HG02763 (cell line): ENCODE results near the gene ZNF776.
A peak's percentile ranks its signal among the peaks of the same experiment; 100 is the strongest.
"Not testable (repeated sequence)": the region's sequence is repeated elsewhere in the genome, so short reads cannot be mapped to it uniquely, and the experiment has no call there.

Source experiments
- ATAC-seq: cut with Tn5 transposase; IDR thresholded peaks from one replicate; pipeline ENCODE4 v1.9.1; 2021; ENCODE audit warnings: mild to moderate bottlenecking, moderate library complexity; ENCODE audit not compliant: unreplicated experiment

Gene ZNF776

DNA sequence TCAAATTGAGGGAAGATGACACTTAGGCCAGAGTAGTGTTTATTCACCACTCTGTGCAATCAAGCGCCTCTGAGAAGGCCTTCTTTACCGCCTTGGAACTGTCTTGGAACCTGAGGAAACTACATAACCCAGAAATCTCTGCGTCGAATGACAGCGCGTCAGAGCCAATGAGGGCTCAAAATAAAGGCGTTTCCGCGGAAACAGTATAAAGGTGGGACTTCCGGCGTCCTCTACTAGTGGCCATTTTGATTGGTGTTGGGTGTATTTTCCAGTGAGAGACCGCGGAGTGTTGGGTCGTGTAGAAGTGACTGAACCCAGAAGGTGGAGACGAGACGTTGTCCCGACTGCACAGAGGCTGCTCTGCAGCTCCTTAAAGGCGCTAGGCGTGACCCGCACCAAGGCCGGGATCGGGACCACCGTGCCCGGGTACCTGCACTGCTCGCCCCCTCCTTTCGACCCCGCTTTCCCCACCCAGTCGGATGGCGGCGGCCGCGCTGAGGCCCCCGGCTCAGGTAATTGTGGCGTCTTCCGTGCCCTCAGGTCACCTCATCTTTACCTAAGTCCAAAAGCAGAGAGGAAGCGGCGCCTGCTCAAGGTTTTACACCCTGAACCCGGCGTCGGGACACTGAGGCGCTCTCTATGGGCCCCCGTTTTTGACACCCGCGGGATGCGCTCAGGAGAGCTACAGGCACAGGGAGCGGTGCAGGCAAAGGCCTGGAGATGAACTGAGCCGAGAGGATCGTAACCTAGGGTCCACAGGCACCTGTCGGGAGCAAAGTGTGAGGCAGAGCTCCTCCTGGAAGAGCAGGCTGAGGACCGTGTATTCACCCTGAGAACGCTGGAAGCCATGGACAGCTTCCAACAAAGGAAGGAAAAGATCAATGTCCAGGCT is at the start of gene ZNF776:
ZNF776 (plus strand) TSS at position 236 of the 892 bp plus-strand sequence; CDS start at position 480, 244 bp downstream.
- peak; percentile 94 for ATAC-seq

DNA sequence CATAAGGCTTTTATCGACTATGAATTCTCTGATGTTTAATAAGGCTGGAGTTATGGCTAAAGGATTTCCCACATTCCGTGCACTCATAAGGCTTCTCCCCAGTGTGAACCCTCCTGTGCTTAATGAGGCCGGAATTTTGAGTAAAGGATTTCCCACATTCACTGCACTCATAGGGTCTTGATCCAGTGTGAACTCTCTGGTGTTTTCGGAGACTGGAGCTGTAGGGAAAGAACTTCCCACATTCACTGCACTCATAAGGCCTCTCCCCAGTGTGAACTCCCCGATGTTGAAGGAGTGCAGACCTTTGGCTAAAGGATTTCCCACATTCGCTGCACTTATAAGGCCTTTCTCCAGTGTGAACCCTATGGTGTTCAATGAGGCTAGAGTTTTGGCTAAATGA is 45.0 kb upstream of the ZNF776 start:
- ATAC-seq: no peak

DNA sequence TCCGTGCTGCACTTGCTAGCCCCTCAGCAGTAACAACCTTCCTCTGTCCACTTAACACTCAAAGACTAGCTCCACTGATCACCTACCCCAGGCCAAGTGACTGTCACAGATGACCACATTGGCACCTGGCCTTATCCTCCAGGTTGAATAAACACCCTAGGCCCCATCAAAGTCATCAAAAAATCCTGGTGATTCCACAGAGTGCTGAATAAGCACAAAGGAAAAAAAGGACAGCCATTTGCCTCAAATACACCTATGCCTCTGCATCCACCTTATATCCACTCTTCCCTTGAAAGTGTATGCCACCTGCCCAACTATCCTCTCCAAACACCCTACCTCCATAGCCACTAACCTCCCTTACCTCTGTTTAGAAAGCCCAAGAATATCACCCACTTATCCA is 40.3 kb upstream of the ZNF776 start:
- no peak for ATAC-seq

DNA sequence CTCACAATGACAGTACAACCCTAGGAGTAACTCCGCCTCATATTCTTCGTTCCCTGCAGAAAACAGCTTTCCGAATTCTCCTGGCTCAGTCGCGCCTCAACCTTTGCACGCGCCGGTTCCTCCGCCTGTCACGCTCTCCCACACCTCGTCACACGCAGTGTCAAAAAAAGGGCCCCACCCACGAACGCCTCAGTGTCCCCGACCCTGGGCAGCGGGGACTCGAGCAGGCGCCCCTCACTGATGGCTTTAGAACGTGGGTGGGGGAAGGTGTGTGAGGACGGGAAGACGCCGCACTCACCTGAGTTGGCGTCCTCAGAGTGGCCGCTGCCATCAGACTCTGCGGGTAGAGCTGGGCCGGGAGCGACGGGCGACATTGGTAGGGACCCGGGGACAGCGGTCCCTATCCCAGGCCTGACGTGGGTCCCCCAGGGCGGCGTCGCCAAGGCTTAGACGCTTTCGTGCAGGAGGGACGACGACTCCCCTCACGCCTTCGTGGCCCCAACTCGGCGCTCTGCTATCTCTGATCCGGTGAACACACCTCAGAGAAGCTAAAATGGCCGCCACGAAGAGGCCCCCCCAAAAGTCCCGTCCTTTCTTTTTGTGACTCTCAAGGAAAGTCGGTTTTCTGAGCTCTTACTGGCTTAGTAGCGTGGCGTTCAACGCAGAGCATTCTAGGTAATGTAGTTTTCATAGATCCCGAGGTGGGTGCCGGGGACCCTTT is 37.8 kb upstream of the ZNF776 start, which contains the start of gene ZNF154:
ZNF154 (minus strand) TSS at position 564 of the 721 bp plus-strand sequence; CDS start at position 331, 233 bp downstream.
- no peak for ATAC-seq

DNA sequence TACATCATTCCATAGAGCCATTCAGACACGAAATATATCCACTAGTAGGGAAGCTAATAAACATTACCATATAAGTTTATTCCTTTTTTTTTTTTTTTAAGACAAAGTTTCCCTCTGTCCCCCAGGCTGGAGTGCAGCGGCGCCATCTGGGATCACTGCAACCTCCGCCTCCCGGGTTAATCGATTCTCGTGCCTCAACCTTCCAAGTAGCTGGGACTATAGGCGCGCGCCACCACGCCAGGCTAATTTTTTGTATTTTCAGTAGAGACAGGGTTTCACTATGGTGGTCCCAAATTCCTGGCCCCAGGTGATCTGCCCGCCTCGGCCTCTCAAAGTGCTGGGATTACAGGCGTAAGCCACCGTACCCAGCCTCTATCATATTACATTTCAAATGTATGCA is 37.0 kb upstream of the ZNF776 start:
- no peak for ATAC-seq

DNA sequence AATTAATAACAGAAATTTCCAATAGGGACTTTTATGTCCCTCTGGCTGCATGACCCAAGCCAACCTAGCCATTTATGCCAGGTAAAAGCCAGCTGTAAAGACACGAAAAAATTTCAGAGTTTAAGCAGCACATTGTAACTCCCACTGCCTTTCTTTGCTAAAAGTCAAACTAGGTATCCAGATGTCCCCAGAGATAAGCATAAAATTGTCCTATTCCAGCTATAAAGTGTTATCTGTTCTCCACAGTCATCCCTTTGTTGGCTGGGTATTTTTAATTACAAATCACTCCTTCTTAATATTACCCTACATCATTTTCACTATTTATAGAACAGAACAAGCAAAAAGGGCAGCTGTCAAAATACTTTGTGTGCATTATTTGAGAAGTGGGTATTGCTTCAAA is 34.4 kb upstream of the ZNF776 start:
- no peak for ATAC-seq

DNA sequence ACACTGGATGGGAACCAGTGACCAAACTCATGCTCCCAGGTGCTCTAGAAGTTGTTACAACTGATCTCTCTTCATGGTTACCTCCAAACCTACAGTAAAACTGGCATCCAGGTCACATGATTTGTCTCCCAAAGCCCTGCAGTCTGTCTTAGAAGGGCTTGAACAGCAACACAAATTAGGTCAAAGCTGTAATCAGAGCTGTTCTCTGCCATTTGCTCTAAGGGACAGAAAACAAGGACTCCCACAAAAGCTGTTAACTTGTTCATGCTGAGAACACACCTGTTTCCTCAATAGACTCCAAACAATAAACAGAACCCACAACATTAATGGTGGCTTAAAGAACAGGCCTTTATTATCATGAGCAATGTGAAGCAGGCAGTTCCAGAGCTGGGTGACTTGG is 27.2 kb upstream of the ZNF776 start:
- ATAC-seq: no peak

DNA sequence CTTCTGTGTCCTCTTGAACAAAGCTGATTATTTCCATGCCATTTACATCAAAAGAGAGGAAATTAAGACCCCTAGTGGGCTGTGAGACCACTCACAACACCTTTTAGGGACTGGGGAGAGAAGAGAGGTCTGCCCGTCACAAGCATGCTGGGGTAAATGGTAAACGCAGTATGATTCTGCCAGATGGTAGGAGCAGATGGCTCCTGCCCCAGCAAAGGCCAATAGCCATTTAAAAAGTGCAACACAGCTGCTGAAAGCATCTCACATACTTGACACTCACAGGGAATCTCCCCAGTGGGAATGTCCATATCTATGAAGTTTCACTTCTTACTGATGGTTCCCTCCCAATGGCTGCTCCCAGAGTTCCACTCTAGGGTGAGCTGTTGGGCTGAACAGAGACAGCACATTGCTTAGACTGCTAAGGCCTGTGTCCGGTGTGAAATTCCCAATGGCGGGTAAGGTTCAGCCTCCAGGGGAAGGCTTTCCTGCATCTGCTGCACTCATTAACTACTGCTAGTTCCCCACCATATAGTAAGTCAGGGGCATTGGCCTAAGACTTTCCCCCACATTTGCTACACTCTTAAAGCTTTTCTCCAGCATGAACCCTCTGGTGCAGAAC is 26.6 kb upstream of the ZNF776 start:
- no peak for ATAC-seq

DNA sequence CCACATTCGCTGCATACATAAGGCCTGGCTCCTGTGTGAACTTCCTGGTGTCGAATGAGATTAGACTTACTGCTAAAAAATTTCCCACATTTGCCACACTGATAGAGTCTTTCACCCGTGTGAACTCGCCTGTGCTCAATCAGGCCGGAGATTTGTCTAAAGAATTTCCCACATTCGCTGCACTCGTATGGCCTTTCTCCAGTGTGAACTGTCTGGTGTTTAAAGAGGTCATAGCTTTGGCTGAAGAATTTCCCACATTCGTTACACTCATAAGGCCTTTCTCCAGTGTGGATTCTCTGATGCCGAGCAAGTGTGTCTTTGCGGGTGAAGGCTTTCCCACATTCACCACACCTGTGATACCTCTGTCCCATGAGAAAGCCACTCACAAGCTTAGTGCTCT is 25.7 kb upstream of the ZNF776 start:
- no peak for ATAC-seq

DNA sequence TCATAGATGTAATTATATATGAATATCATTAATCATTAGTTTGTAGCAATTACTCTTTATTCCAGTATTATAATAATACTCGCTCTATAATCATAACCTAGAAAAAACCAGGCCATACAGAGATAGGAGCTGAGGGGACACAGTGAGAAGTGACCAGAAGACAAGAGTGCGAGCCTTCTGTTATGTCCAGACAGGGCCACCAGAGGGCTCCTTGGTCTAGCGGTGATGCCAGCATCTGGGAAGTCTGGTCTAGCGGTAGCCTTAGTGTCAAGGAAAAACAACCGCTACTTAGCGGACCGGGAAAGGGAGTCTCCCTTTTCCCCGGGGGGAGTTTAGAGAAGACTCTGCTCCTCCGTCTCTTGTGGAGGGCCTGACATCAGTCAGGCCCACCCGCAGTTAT is 8.3 kb upstream of the ZNF776 start:
- not testable (repeated sequence) for ATAC-seq

DNA sequence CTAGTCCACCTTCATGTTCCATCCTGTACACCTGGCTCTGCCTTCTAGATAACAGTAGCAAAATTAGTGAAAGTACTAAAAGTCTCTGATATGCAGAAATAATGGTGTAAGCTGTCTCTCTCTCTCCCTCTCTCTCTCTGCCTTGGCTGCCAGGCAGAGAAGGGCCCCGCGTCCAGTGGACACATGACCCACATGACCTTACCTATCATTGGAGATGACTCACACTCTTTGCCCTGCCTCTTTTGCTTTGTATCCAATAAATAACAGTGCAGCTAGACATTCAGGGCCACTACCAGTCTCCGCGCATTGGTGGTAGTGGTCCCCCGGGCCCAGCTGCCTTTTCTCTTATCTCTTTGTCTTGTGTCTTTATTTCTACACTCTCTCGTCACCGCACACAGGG is 7.8 kb upstream of the ZNF776 start:
- ATAC-seq: not testable (repeated sequence)

DNA sequence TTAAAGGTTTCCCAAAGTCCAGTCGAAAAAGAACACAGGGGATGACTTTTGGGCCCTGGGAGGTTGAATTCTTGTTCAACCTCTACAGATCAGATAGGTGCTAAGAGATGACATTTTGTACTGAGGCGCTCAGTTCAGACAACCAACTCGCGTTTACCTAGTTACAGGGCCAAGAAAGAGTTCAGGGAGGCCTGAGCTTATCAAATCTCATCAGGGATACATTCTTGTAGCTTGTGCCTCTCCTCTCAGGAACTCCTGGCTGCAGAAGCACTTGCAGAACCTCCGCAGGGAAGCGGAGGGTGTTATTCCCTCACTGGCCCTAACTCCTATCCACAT is 825 bp downstream of the ZNF776 start:
- ATAC-seq: no peak

DNA sequence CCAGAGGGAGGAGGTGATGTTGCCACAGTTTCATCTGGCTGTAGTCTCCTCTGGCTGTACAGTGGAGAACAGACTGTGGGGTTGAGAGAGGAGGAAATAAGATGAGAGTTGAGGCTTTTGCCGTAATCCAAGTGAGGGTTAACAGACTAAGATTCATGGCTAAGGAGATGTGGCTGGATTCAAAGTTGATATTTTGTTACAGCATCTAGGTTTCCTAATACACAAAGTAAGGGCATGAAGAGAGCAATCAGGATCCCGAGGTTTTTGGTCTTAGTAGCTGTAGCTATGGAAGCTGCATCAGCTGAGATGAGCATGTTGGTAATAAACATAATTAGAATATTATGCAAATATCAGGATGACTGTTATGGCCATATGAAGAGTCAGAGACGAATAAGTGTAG is 1.4 kb downstream of the ZNF776 start:
- no peak for ATAC-seq

DNA sequence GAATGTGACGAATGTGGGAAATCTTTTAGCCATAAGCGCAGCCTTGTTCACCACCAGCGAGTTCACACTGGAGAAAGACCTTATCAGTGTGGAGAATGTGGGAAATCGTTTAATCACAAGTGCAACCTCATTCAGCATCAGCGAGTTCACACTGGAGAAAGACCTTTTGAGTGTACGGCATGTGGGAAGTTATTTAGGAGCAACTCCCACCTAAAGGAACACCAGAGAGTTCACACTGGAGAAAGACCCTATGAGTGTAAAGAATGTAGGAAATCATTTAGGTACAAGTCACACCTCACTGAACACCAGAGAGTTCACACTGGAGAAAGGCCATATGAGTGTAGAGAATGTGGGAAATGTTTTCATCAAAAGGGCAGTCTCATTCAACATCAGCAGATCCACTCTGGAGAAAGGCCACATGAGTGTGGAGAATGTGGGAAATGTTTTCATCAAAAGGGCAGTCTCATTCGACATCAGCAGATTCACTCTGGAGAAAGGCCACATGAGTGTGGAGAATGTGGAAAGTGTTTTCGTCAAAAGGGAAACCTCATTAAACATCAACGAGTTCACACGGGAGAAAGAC is 7.6 kb downstream of the ZNF776 start:
- no peak for ATAC-seq

DNA sequence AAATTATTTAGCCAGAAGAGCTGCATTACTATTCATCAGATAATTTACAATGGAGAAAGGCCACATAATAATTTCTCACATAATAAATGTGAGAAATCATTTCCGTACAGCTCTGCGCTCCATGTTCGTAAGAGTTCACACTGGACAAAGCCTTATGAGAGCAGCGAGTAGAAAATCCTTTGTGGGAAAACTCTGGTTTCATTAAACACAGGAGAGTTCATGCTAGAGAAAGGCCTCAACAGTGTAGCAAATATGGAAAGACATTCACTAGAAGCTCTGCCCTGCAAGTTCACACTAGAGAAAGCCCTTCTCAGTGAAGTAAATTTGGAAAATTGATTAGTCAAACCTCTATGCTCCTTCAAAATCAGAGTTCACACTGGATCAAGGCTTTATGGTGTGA is 8.4 kb downstream of the ZNF776 start:
- ATAC-seq: no peak

DNA sequence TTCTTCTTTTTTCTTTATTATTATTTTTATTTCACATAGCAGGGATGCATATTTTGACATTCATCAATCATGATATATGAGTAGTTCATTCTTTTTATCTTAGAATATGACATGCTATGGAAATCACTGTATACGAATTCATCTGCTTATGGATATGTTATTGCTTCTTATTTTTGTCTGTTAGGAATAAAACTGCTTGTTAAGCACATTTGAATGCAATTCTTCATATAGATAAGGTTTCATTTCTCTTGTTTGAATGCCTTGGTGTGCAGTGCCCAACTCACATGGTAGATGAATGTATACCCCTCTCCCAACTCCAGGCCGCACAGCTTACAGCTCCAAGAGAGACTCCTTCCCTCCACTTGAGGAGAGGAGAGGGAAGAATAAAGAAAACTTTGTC is 11.3 kb downstream of the ZNF776 start:
- ATAC-seq: no peak

DNA sequence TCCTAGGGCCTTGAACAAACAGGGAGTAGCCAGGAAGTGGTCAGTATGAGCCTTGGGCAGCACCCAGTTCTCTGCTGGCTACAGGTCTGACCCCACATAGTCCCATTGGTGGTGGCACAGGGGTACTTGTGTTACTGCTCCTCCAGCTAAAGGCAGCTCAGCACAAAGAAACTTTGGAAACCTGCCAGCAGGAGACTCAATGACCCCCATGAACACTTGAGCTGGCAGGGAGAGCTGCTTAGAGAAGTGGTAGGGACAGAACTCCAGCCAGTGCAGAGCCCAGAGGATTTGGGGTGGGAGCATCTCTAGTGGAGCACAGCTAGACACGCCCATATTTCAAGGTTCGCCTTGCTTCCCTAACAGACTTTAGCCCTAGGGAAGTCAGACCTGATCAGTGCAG is 12.5 kb downstream of the ZNF776 start:
- no peak for ATAC-seq

DNA sequence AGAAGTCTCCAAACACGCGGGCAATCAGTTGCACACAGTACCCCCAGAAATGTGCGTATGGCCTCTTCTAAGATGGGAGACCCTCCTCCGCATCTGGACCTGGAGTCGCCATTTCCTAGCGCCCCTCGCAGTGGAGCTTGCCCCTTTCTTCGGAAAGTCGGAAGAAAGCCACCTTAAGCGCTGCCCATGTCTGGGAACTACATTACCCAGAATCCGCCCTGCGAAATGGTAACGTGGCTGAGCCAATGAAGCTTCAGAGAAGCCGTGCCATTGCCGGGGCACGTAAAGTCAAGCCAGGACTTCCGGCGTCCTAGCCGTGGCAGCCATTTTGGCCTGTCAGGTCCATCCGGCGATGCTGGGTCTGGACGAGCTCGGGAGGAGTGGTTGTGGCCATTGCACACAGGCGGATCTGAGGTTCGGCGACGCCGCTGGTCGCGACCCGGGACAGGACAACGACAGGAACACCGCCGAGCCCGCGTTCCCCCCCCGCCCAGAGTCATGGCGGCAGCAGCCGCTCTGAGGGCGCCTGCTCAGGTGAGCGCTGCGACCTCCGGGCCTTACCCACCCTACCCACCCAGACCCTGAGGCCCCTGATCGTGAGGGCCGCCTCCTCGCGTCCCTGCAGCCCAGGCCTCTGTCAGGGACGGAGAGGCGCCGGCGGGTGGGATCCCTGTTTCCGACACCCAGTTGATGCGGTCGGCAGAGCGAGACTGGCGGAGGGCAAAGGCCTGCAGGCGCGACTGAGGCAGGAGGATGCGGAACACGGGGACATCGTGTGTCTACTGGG is 22.9 kb downstream of the ZNF776 start, which contains the start of gene ZNF586:
ZNF586 (plus strand) TSS at position 332 of the 787 bp plus-strand sequence; CDS start at position 499, 167 bp downstream.
- ATAC-seq: peak; percentile 96

DNA sequence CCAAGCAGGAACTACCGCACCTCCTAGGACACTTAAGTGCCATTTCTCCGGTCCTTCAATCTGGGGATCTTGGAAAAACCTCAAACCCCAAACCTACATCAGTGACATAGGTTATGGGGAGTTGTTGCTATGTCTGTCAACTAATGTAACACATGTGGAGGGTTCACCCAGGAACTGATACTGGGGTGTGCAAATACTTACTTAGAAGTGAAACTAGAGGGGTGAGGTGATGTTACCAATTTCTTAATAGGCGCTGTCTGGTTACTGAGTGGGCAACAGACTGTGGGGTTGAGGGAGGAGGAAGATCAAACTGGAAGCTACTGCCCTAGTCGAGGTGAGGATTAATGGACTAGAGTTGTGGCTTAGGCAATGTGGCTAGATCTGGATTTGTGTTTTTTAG is 24.8 kb downstream of the ZNF776 start:
- no peak for ATAC-seq

DNA sequence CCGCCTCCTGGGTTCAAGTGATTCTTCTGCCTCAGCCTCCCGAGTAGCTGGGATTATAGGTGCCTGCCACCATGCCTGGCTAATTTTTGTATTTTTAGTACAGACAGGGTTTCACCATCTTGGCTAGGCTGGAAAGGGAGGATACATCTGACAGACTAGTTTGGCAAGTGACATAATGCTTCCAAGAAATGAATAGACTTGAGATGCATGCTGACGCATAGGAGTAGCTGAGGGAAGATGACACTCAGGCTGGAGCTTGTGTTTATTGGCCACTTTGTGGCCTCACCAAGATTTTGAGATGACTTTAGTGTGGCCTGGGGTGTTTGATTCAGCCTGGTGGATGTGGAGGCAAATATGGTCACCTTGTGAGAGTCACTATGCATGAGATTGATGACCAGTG is 26.9 kb downstream of the ZNF776 start:
- ATAC-seq: no peak
